Spleen (tissue), 11 donors: ENCODE data around the gene YARS1. TPM values are rescaled to one million over a fixed set of nuclear protein-coding genes. Genes with fewer than 3 reads are reported as not detected.
A peak's percentile ranks its signal among the peaks of the same experiment; 100 is the strongest.

ENCODE experiments used
- DNase-seq: peaks from one replicate; pipeline ENCODE4 v3.0.0-alpha.2; 2020
- H3K27ac ChIP-seq, 8 donors: fragments of 200-600 bp; sonication (generic) in 7 of 8; 1 replicate in 4 of 8; 2 replicates in 4 of 8; pipeline versions ENCODE4 v1.5.0 to v1.8.0; 2016 to 2021; ENCODE audit warnings: inconsistent platforms in 4 of 8, mild to moderate bottlenecking in 4 of 8, moderate library complexity in 1 of 8
- H3K27me3 ChIP-seq, 7 donors: fragments of 200-600 bp; sonication (generic) in 6 of 7; replicated peaks in 1 of 7; 1 replicate in 4 of 7; 2 replicates in 3 of 7; pipeline versions ENCODE4 v1.5.0 to v1.8.0; 2016 to 2021; ENCODE audit warnings: inconsistent platforms in 3 of 7, mild to moderate bottlenecking in 1 of 7
- H3K36me3 ChIP-seq, 6 donors: fragments of 200-600 bp; sonication (generic) in 5 of 6; 1 replicate in 4 of 6; 2 replicates in 2 of 6; pipeline versions ENCODE4 v1.5.0 to v1.8.0; 2016 to 2021; ENCODE audit warnings: inconsistent platforms in 2 of 6
- H3K4me1 ChIP-seq, 6 donors: fragments of 200-600 bp; sonication (generic) in 5 of 6; 1 replicate in 3 of 6; 2 replicates in 3 of 6; pipeline versions ENCODE4 v1.5.0 to v1.8.0; 2016 to 2021; ENCODE audit warnings: inconsistent platforms in 3 of 6
- H3K4me3 ChIP-seq, 8 donors: fragments of 200-600 bp; sonication (generic) in 7 of 8; 1 replicate in 4 of 8; 2 replicates in 4 of 8; pipeline versions ENCODE4 v1.5.0 to v1.8.0; 2016 to 2021; ENCODE audit warnings: inconsistent platforms in 4 of 8, mild to moderate bottlenecking in 4 of 8, moderate library complexity in 2 of 8
- H3K9me3 ChIP-seq, 8 donors: fragments of 200-600 bp; sonication (generic) in 7 of 8; 1 replicate in 4 of 8; 2 replicates in 4 of 8; pipeline versions ENCODE4 v1.5.0 to v1.8.0; 2016 to 2021; ENCODE audit warnings: inconsistent platforms in 4 of 8
- POLR2A ChIP-seq, 3 donors: fragments of 450-650 bp; IDR thresholded peaks; one replicate each; pipeline ENCODE4 v1.5.1; 2017; ENCODE audit warnings: antibody characterized with exemption in 3 of 3, mild to moderate bottlenecking in 1 of 3
- POLR2AphosphoS5 ChIP-seq, 3 donors: sonication (generic); formaldehyde crosslinking; IDR thresholded peaks; one replicate each; pipeline ENCODE4 v1.5.1; 2017; ENCODE audit warnings: antibody characterized with exemption in 3 of 3
- WGBS, 5 donors: extraction: QIAGEN DNeasy Blood & Tissue Kit in 3 of 5; methylation state at CpG; one replicate each; pipeline versions ENCODE4 v1.1.5 to v1.1.7; 2013 to 2018; 5-methylcytosine and 5-hydroxymethylcytosine counted together
- intact Hi-C: fragments of 100-400 bp; cut with DNase I; formaldehyde crosslinking; loops from one replicate; pipeline ENCODE4 v1.15.0; 2023; ENCODE audit warnings: low total_unique reads
- polyA plus RNA-seq, 3 donors: library from polyadenylated mRNA; stranded (reverse); fragments of 200-250 nt; gene quantifications; one replicate each; pipeline ENCODE4 v1.2.1, GENCODE V29; 2013
- total RNA-seq, 7 donors: library from RNA; depleted of rRNA in 3 of 7; stranded (reverse); fragments of >200 nt in 3 of 7; fragmentation: NEBNext Ultra II Directional in 4 of 7; extraction: Animal tissue kit (Norgen Biotek cat#: 25700) in 4 of 7; gene quantifications; one replicate each; pipeline versions ENCODE4 v1.1.0 to v1.2.1, GENCODE V29; 2016 to 2021
- TF ChIP-seq, protein P1 (sequence below), 11 experiments: fragments of 200-600 bp in 7 of 11; fragments of 450-650 bp in 4 of 11; sonication (generic) in 4 of 11; IDR thresholded peaks in 8 of 11; conservative IDR thresholded peaks in 3 of 11; 1 replicate in 7 of 11; 2 replicates in 4 of 11; pipeline versions ENCODE4 v1.4.0 to v1.8.0; 2016 to 2021; ENCODE audit warnings: antibody characterized with exemption in 11 of 11, inconsistent platforms in 4 of 11, mild to moderate bottlenecking in 1 of 11
- donor health status: healthy with polysubstance abuse.
- donor health status: DM: no; HTN: no; CAD: no; lungs with moderate emphysema.
- donor health status: DM: no; HTN: no; CAD: no.
- donor health status: Bipolar disorder and iron deficiency.
- donor health status: healthy.
- donor health status: DM: no; HTN: no; CAD: no.
- donor health status: DM: yes; HTN: yes; CAD: no.

The YARS1 gene
- total and polyA plus RNA-seq, 10 donors, result 25.7 to 112 (median 52.1) TPM

DNA sequence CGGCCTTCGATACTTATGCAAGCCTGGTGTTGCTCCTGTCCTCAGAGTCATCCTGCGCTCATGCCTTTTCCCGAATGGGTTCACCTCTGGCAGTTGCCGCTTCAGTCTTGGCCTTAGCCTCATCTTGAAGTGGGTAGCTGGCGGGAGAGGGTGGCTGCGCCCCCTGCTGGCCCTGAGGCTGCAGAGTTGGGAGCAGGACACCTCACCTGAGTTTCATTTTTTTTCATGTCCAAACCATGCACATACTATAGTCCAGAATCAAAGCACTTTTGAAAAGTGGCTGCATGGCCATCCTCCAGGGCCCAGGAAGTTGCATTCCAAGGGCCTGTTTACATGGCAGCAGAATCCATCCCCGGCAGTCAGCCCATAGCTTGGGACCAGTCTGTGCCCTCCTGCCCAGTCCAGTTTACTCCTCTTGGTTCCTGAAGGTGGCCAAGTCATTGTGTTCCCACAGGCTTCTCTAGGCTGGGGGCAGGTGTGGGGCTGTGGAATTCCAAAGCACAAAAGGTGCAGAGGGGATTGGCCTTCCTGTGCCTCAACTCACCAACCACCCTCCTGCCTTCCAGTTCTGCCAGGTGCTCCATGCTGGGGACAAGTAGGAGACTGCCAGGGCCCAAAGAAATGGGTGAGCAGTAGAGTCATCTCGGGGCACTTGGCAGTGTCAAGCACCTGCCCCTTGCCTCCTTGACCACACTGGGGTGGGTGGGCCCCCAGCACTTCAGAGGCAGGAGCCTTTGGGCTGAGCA, 44.0 kb downstream of the YARS1 start:
- Histone ChIP-seq H3K9me3 (no peaks in the 10 kb centered on the region), H3K4me3 (no peak overlapping the region), H3K27ac (peak overlapping the region in 2 of 8 donors; percentile 2 to 20), H3K4me1 (peaks cover 0 to 18% (median 3%) of the 10 kb centered on the region in 6 donors), H3K27me3 (no peaks in the 10 kb centered on the region), H3K36me3 (peaks cover 0 to 49% (median 42%) of the 10 kb centered on the region in 6 donors)
- intact Hi-C loops, result loop anchor here (5.0 kb wide), 1 partner anchor 61 kb away; no protein-coding TSS in a partner anchor
- 35 to 51% (median 45%) methylated on average over 9 of the region's 9 CpGs for WGBS, 5 donors
- DNase-seq, result peak; percentile 91
- TF ChIP-seq POLR2AphosphoS5 (IDR thresholded peaks at IDR 0.05) (peak in 2 of 3 donors; percentile 34 to 59), POLR2A (IDR thresholded peaks at IDR 0.05) (no peak)
- TF ChIP-seq, protein P1, sequence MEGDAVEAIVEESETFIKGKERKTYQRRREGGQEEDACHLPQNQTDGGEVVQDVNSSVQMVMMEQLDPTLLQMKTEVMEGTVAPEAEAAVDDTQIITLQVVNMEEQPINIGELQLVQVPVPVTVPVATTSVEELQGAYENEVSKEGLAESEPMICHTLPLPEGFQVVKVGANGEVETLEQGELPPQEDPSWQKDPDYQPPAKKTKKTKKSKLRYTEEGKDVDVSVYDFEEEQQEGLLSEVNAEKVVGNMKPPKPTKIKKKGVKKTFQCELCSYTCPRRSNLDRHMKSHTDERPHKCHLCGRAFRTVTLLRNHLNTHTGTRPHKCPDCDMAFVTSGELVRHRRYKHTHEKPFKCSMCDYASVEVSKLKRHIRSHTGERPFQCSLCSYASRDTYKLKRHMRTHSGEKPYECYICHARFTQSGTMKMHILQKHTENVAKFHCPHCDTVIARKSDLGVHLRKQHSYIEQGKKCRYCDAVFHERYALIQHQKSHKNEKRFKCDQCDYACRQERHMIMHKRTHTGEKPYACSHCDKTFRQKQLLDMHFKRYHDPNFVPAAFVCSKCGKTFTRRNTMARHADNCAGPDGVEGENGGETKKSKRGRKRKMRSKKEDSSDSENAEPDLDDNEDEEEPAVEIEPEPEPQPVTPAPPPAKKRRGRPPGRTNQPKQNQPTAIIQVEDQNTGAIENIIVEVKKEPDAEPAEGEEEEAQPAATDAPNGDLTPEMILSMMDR (IDR thresholded peaks at IDR 0.05 in 8 of 11, conservative IDR thresholded peaks at IDR 0.05 in 3 of 11), result peak; percentile 57 to 93 (median 87)

DNA sequence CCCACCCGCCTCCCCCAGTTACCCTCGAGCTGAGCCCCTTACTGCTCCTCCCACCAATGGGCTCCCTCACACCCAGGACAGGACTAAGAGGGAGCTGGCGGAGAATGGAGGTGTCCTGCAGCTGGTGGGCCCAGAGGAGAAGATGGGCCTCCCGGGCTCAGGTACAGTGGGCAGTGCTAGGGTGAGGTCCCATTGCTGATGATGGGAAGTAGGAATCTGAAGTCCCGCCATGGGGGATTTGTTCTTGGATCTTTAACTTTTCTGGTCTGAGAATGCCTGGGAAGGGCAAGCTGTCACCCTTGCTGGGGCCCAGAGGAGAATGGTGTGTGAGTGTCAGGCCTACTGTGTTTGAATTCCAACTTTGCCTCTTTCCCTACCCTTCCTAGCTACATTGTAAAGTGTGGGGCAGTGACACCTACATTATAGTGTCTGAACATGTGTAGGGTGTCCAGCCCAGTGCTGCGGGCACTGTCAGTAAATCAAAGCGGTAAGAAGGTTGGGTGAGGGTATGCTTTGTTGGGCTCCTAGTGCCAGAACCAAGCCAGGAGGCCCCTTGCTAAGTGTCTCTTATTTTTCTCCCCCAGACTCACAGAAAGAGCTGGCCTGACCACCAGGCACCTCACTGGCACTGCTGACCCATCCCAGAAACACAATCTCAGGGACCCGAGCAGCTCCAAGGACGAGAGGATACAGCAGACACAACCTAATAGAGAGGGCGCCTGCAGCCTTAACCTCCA, 44.7 kb downstream of the YARS1 start:
- peaks cover 0 to 18% (median 3%) of the 10 kb centered on the region in 6 donors for H3K4me1 ChIP-seq
- peak; percentile 24 for DNase-seq
- no peaks in the 10 kb centered on the region for H3K9me3 ChIP-seq
- intact Hi-C loops, result loop anchor here (5.0 kb wide), 1 partner anchor 60 kb away; no protein-coding TSS in a partner anchor
- no peak overlapping the region for H3K27ac ChIP-seq
- WGBS, 5 donors, result 89 to 95% (median 90%) methylated on average over 8 to 10 of the region's 10 CpGs
- no peak for TF ChIP-seq POLR2AphosphoS5 (IDR thresholded peaks at IDR 0.05)
- no peak for TF ChIP-seq POLR2A (IDR thresholded peaks at IDR 0.05)
- TF ChIP-seq, protein P1 (IDR thresholded peaks at IDR 0.05 in 8 of 11, conservative IDR thresholded peaks at IDR 0.05 in 3 of 11), result no peak
- no peaks in the 10 kb centered on the region for H3K27me3 ChIP-seq
- no peak overlapping the region for H3K4me3 ChIP-seq
- peaks cover 0 to 42% (median 35%) of the 10 kb centered on the region in 6 donors for H3K36me3 ChIP-seq

DNA sequence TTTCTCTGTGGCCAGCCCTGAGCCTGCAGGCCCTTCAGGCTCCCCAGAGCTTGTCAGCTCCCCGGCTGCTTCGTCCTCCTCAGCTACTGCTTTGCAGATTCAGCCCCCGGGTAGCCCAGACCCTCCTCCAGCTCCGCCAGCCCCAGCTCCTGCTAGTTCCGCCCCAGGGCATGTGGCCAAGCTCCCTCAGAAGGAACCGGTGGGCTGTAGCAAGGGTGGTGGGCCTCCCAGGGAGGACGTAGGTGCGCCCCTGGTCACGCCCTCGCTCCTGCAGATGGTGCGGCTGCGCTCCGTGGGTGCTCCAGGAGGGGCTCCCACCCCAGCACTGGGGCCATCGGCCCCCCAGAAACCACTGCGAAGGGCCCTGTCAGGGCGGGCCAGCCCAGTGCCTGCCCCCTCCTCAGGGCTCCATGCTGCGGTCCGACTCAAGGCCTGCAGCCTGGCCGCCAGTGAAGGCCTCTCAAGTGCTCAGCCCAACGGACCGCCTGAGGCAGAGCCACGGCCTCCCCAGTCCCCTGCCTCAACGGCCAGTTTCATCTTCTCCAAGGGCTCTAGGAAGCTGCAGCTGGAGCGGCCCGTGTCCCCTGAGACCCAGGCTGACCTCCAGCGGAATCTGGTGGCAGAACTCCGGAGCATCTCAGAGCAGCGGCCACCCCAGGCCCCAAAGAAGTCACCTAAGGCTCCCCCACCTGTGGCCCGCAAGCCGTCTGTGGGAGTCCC, 45.4 kb downstream of the YARS1 start:
- intact Hi-C loops, result loop anchor here (5.0 kb wide), 1 partner anchor 59 kb away; no protein-coding TSS in a partner anchor
- TF ChIP-seq POLR2A (IDR thresholded peaks at IDR 0.05), result no peak
- TF ChIP-seq, protein P1 (IDR thresholded peaks at IDR 0.05 in 8 of 11, conservative IDR thresholded peaks at IDR 0.05 in 3 of 11), result no peak
- peak in 1 of 3 donors; percentile 49 for TF ChIP-seq POLR2AphosphoS5 (IDR thresholded peaks at IDR 0.05)
- DNase-seq, result peak; percentile 66
- Histone ChIP-seq H3K4me1 (peaks cover 0 to 18% (median 3%) of the 10 kb centered on the region in 6 donors), H3K9me3 (no peaks in the 10 kb centered on the region), H3K27ac (no peak overlapping the region), H3K27me3 (no peaks in the 10 kb centered on the region), H3K4me3 (no peak overlapping the region), H3K36me3 (peaks cover 0 to 35% (median 28%) of the 10 kb centered on the region in 6 donors)
- 89 to 93% (median 92%) methylated on average over 23 to 30 of the region's 30 CpGs for WGBS, 5 donors
